NB4 (cell line): ENCODE data around the gene SEL1L2.

Source experiments
- DNase-seq: peaks from one replicate; pipeline ENCODE4 v3.0.0; 2010; ENCODE audit warnings: low read depth
- H3K4me3 ChIP-seq: one replicate; pipeline ENCODE4 v1.5.1; 2011; ENCODE audit warnings: mild to moderate bottlenecking, low read depth, low read length, moderate library complexity
- CTCF ChIP-seq: IDR thresholded peaks from one replicate; pipeline ENCODE4 v1.5.1; 2012; ENCODE audit warnings: low read depth, low read length
- MAX ChIP-seq: IDR thresholded peaks from 2 replicates; pipeline ENCODE4 v1.6.1; 2011; ENCODE audit warnings: low read depth, low read length
- MYC ChIP-seq: IDR thresholded peaks from 2 replicates; pipeline ENCODE4 v1.6.1; 2011; ENCODE audit warnings: low read depth, low read length
- POLR2A ChIP-seq: IDR thresholded peaks from 2 replicates; pipeline ENCODE4 v1.6.1; 2011; ENCODE audit warnings: mild to moderate bottlenecking; ENCODE audit not compliant: insufficient read length; ENCODE audit errors: extremely low read depth

Gene SEL1L2

GRCh38 chr20:13941031-13941430, 49.4 kb downstream of the SEL1L2 start:
- H3K4me3 ChIP-seq, result no peak overlapping the region
- no peak for DNase-seq
- TF ChIP-seq MAX, result no peak
- no peak for TF ChIP-seq MYC
- TF ChIP-seq POLR2A, result no peak
- no peak for TF ChIP-seq CTCF

- TF ChIP-seq POLR2A (no peak), CTCF (no peak), MAX (no peak), MYC (no peak)
- DNase-seq, result no peak
- no peak overlapping the region for H3K4me3 ChIP-seq
These were observed 53.4 kb downstream of the SEL1L2 start for GRCh38 chr20:13936781-13937576.

GRCh38 chr20:13934992-13935894, 55.2 kb downstream of the SEL1L2 start:
- H3K4me3 ChIP-seq, result no peak overlapping the region
- TF ChIP-seq CTCF, result no peak
- TF ChIP-seq MYC, result no peak
- TF ChIP-seq POLR2A, result no peak
- no peak for TF ChIP-seq MAX
- no peak for DNase-seq

- DNase-seq, result peak; percentile 30
- no peak for TF ChIP-seq MAX
- no peak for TF ChIP-seq CTCF
- TF ChIP-seq POLR2A, result no peak
- TF ChIP-seq MYC, result no peak
- no peak overlapping the region for H3K4me3 ChIP-seq
These were observed 60.1 kb downstream of the SEL1L2 start for GRCh38 chr20:13930281-13930680.

- H3K4me3 ChIP-seq, result no peak overlapping the region
- no peak for DNase-seq
- no peak for TF ChIP-seq MAX
- TF ChIP-seq CTCF, result no peak
- TF ChIP-seq MYC, result no peak
- no peak for TF ChIP-seq POLR2A
These were observed 60.6 kb downstream of the SEL1L2 start for GRCh38 chr20:13929836-13930235.
